CD8-positive, alpha-beta memory T cell (primary cell): ENCODE data around the gene EDN1. TPM values are rescaled to one million over a fixed set of nuclear protein-coding genes. Genes with fewer than 3 reads are reported as not detected.
A peak's percentile ranks its signal among the peaks of the same experiment; 100 is the strongest.
"Not testable (repeated sequence)": the region's sequence is repeated elsewhere in the genome, so short reads cannot be mapped to it uniquely, and the experiment has no call there.

Source experiments
- CTCF ChIA-PET: fragments of 350-600 bp; sonication (Branson Sonifier 250); formaldehyde crosslinking; loops from one replicate; lab custom pipeline; 2021; ENCODE audit warnings: antibody characterized with exemption; lab: Charles Lee
- POLR2A ChIA-PET: fragments of 350-600 bp; sonication (Branson Sonifier 250); formaldehyde crosslinking; loops from one replicate; lab custom pipeline; 2021; ENCODE audit warnings: antibody characterized with exemption; lab: Charles Lee
- DNase-seq, 5 donors: peaks; one replicate each; pipeline versions ENCODE4 v3.0.0 to v3.0.0-alpha.2; 2020 to 2022; ENCODE audit warnings: mixed read lengths in 1 of 5
- H3K27ac ChIP-seq: one replicate; pipeline ENCODE4 v1.7.0; 2013; ENCODE audit warnings: low read depth, mild to moderate bottlenecking, low read length, moderate library complexity
- H3K27me3 ChIP-seq: 2 replicates; pipeline ENCODE4 v1.7.0; 2013; ENCODE audit warnings: low read length, mild to moderate bottlenecking; ENCODE audit not compliant: insufficient read depth, poor library complexity, severe bottlenecking
- H3K36me3 ChIP-seq: 2 replicates; pipeline ENCODE4 v1.7.0; 2013; ENCODE audit warnings: mild to moderate bottlenecking, low read length, moderate library complexity; ENCODE audit not compliant: insufficient read depth
- H3K4me1 ChIP-seq: 2 replicates; pipeline ENCODE4 v1.7.0; 2013; ENCODE audit warnings: mild to moderate bottlenecking, low read length, moderate library complexity; ENCODE audit not compliant: insufficient read depth
- H3K4me3 ChIP-seq: 2 replicates; pipeline ENCODE4 v1.7.0; 2013; ENCODE audit warnings: mild to moderate bottlenecking, low read length
- H3K9me3 ChIP-seq: 2 replicates; pipeline ENCODE4 v1.7.0; 2013; ENCODE audit warnings: mild to moderate bottlenecking, low read length
- H3K27ac Mint-ChIP-seq, 8 donors: one replicate each; pipeline ENCODE4 v1.8.0; 2020 to 2021; ENCODE audit warnings: mixed read lengths in 8 of 8, mild to moderate bottlenecking in 6 of 8, inconsistent platforms in 3 of 8, moderate library complexity in 3 of 8
- H3K27me3 Mint-ChIP-seq, 2 donors: one replicate each; pipeline ENCODE4 v1.8.0; 2020 to 2021; ENCODE audit warnings: mixed read lengths in 2 of 2, mild to moderate bottlenecking in 1 of 2, moderate library complexity in 1 of 2
- H3K36me3 Mint-ChIP-seq, 3 donors: one replicate each; pipeline ENCODE4 v1.8.0; 2020 to 2021; ENCODE audit warnings: mixed read lengths in 3 of 3, inconsistent platforms in 1 of 3, mild to moderate bottlenecking in 1 of 3
- H3K4me1 Mint-ChIP-seq, 3 donors: one replicate each; pipeline ENCODE4 v1.8.0; 2020 to 2021; ENCODE audit warnings: mixed read lengths in 3 of 3, inconsistent platforms in 1 of 3, mild to moderate bottlenecking in 1 of 3
- H3K4me3 Mint-ChIP-seq, 7 donors: one replicate each; pipeline ENCODE4 v1.8.0; 2020 to 2021; ENCODE audit warnings: mixed read lengths in 7 of 7, mild to moderate bottlenecking in 6 of 7, moderate library complexity in 4 of 7, inconsistent platforms in 2 of 7
- H3K9me3 Mint-ChIP-seq, 5 donors: one replicate each; pipeline ENCODE4 v1.8.0; 2020 to 2022; ENCODE audit warnings: mixed read lengths in 5 of 5, mild to moderate bottlenecking in 3 of 5, moderate library complexity in 2 of 5, inconsistent platforms in 1 of 5
- polyA plus RNA-seq: library from polyadenylated mRNA; unstranded; fragments of 300-500 nt; fragmentation: Illumina TruSeq; gene quantifications from one replicate; pipeline ENCODE4 v1.2.3, GENCODE V29; 2021
- total RNA-seq, 2 experiments: library from RNA; stranded (reverse); gene quantifications; one replicate each; pipeline ENCODE4 v1.2.3, GENCODE V29; 2021

Gene EDN1
- total and polyA plus RNA-seq, 3 experiments from 2014 or later: 0.11 TPM; not detected in 2

- Mint-ChIP-seq H3K36me3 (no peaks in the 10 kb centered on the region), H3K4me1 (no peaks in the 10 kb centered on the region), H3K9me3 (no peaks in the 10 kb centered on the region), H3K27ac (no peak overlapping the region), H3K27me3 (peaks cover 5 to 33% of the 10 kb centered on the region in 2 donors), H3K4me3 (no peak overlapping the region)
- CTCF ChIA-PET: no interaction called here
- no peak overlapping the region for H3K4me3 ChIP-seq
- H3K4me1 ChIP-seq: no peaks in the 10 kb centered on the region
- no peak overlapping the region for H3K27ac ChIP-seq
- POLR2A ChIA-PET: no interaction called here
- H3K36me3 ChIP-seq: no peaks in the 10 kb centered on the region
- H3K9me3 ChIP-seq: no peaks in the 10 kb centered on the region
- no peaks in the 10 kb centered on the region for H3K27me3 ChIP-seq
- DNase-seq: no peak
Observed at GRCh38 chr6:12327988-12328387, 37.8 kb downstream of the EDN1 start.

GRCh38 chr6:12328701-12329100 lies 38.5 kb downstream of the EDN1 start:
- no peak overlapping the region for H3K4me3 Mint-ChIP-seq
- Histone ChIP-seq H3K9me3 (no peaks in the 10 kb centered on the region), H3K4me3 (no peak overlapping the region), H3K36me3 (no peaks in the 10 kb centered on the region), H3K4me1 (no peaks in the 10 kb centered on the region), H3K27me3 (no peaks in the 10 kb centered on the region), H3K27ac (no peak overlapping the region)
- H3K27ac Mint-ChIP-seq: no peak overlapping the region
- peaks cover 7 to 31% of the 10 kb centered on the region in 2 donors for H3K27me3 Mint-ChIP-seq
- DNase-seq: no peak
- H3K4me1 Mint-ChIP-seq: no peaks in the 10 kb centered on the region
- H3K9me3 Mint-ChIP-seq: no peaks in the 10 kb centered on the region
- ChIA-PET CTCF (no interaction called here), POLR2A (no interaction called here)
- H3K36me3 Mint-ChIP-seq: no peaks in the 10 kb centered on the region

GRCh38 chr6:12331474-12331873 lies 41.3 kb downstream of the EDN1 start:
- Mint-ChIP-seq H3K4me3 (no peak overlapping the region), H3K27ac (no peak overlapping the region), H3K4me1 (no peaks in the 10 kb centered on the region), H3K27me3 (peaks cover 10 to 23% of the 10 kb centered on the region in 2 donors), H3K36me3 (no peaks in the 10 kb centered on the region), H3K9me3 (no peaks in the 10 kb centered on the region)
- Histone ChIP-seq H3K27ac (no peak overlapping the region), H3K4me3 (no peak overlapping the region), H3K27me3 (no peaks in the 10 kb centered on the region), H3K36me3 (no peaks in the 10 kb centered on the region), H3K4me1 (no peaks in the 10 kb centered on the region), H3K9me3 (no peaks in the 10 kb centered on the region)
- ChIA-PET POLR2A (no interaction called here), CTCF (no interaction called here)
- DNase-seq: no peak

- Histone ChIP-seq H3K4me1 (no peaks in the 10 kb centered on the region), H3K27me3 (no peaks in the 10 kb centered on the region), H3K9me3 (no peaks in the 10 kb centered on the region), H3K27ac (no peak overlapping the region), H3K36me3 (no peaks in the 10 kb centered on the region), H3K4me3 (no peak overlapping the region)
- Mint-ChIP-seq H3K27me3 (peaks cover 10 to 20% of the 10 kb centered on the region in 2 donors), H3K4me3 (no peak overlapping the region), H3K27ac (peak overlapping the region in 1 of 8 donors; percentile 79), H3K4me1 (no peaks in the 10 kb centered on the region), H3K36me3 (no peaks in the 10 kb centered on the region), H3K9me3 (no peaks in the 10 kb centered on the region)
- ChIA-PET POLR2A (no interaction called here), CTCF (no interaction called here)
- no peak for DNase-seq
Observed at GRCh38 chr6:12331951-12332749, 42.0 kb downstream of the EDN1 start.

- POLR2A ChIA-PET, H3K27ac Mint-ChIP-seq, CTCF ChIA-PET, DNase-seq, H3K4me3 Mint-ChIP-seq, H3K9me3 Mint-ChIP-seq, H3K4me1 ChIP-seq, H3K4me1 Mint-ChIP-seq, H3K36me3 ChIP-seq, H3K27me3 ChIP-seq, H3K36me3 Mint-ChIP-seq, H3K4me3 ChIP-seq, H3K27ac ChIP-seq, H3K9me3 ChIP-seq: not testable (repeated sequence)
- H3K27me3 Mint-ChIP-seq: peaks cover 10 to 20% of the 10 kb centered on the region in 2 donors
Observed at GRCh38 chr6:12332750-12333079, 42.6 kb downstream of the EDN1 start.

- no peaks in the 10 kb centered on the region for H3K4me1 ChIP-seq
- Mint-ChIP-seq H3K27me3 (peaks cover 9 to 20% of the 10 kb centered on the region in 2 donors), H3K4me1 (no peaks in the 10 kb centered on the region), H3K4me3 (no peak overlapping the region), H3K9me3 (no peaks in the 10 kb centered on the region), H3K36me3 (no peaks in the 10 kb centered on the region), H3K27ac (no peak overlapping the region)
- H3K27ac ChIP-seq: no peak overlapping the region
- H3K9me3 ChIP-seq: no peaks in the 10 kb centered on the region
- DNase-seq: no peak
- no peaks in the 10 kb centered on the region for H3K36me3 ChIP-seq
- H3K27me3 ChIP-seq: no peaks in the 10 kb centered on the region
- no peak overlapping the region for H3K4me3 ChIP-seq
- ChIA-PET POLR2A (no interaction called here), CTCF (no interaction called here)
Observed at GRCh38 chr6:12333128-12333527, 43.0 kb downstream of the EDN1 start.

- Histone ChIP-seq H3K27me3 (no peaks in the 10 kb centered on the region), H3K27ac (no peak overlapping the region), H3K9me3 (no peaks in the 10 kb centered on the region), H3K4me1 (no peaks in the 10 kb centered on the region), H3K4me3 (no peak overlapping the region), H3K36me3 (no peaks in the 10 kb centered on the region)
- ChIA-PET POLR2A (no interaction called here), CTCF (no interaction called here)
- Mint-ChIP-seq H3K9me3 (no peaks in the 10 kb centered on the region), H3K36me3 (no peaks in the 10 kb centered on the region), H3K27me3 (peaks cover 9 to 15% of the 10 kb centered on the region in 2 donors), H3K27ac (peak overlapping the region in 1 of 8 donors; percentile 59), H3K4me1 (no peaks in the 10 kb centered on the region), H3K4me3 (no peak overlapping the region)
- DNase-seq: no peak
Observed at GRCh38 chr6:12334526-12335130, 44.5 kb downstream of the EDN1 start.

GRCh38 chr6:12335131-12335527 lies 45.0 kb downstream of the EDN1 start:
- Mint-ChIP-seq H3K9me3 (no peaks in the 10 kb centered on the region), H3K4me3 (no peak overlapping the region), H3K4me1 (no peaks in the 10 kb centered on the region), H3K27ac (no peak overlapping the region), H3K36me3 (no peaks in the 10 kb centered on the region), H3K27me3 (peaks cover 9 to 17% of the 10 kb centered on the region in 2 donors)
- no peak for DNase-seq
- Histone ChIP-seq H3K4me3 (no peak overlapping the region), H3K9me3 (no peaks in the 10 kb centered on the region), H3K27ac (no peak overlapping the region), H3K4me1 (no peaks in the 10 kb centered on the region), H3K36me3 (no peaks in the 10 kb centered on the region), H3K27me3 (no peaks in the 10 kb centered on the region)
- ChIA-PET CTCF (no interaction called here), POLR2A (no interaction called here)
